Vagina (tissue), 2 donors: ENCODE results near the gene DPYSL3.

Source experiments
- POLR2A ChIP-seq, 2 donors: fragments of 450-650 bp; IDR thresholded peaks; one replicate each; pipeline ENCODE4 v1.6.1; 2017; ENCODE audit warnings: antibody characterized with exemption in 2 of 2, mild to moderate bottlenecking in 2 of 2, moderate library complexity in 2 of 2
- POLR2AphosphoS5 ChIP-seq, 2 donors: sonication (generic); formaldehyde crosslinking; IDR thresholded peaks; one replicate each; pipeline ENCODE4 v1.9.0; 2017; ENCODE audit warnings: antibody characterized with exemption in 2 of 2, mild to moderate bottlenecking in 2 of 2, low read depth in 1 of 2; ENCODE audit not compliant: insufficient read depth in 1 of 2
- TF ChIP-seq, protein P1 (sequence below), 3 experiments: fragments of 450-650 bp in 2 of 3; fragments of 200-600 bp in 1 of 3; sonication (generic) in 1 of 3; IDR thresholded peaks; one replicate each; pipeline ENCODE4 v1.5.1; 2017 to 2019; ENCODE audit warnings: antibody characterized with exemption in 3 of 3, mild to moderate bottlenecking in 2 of 3, moderate library complexity in 2 of 3

DNA sequence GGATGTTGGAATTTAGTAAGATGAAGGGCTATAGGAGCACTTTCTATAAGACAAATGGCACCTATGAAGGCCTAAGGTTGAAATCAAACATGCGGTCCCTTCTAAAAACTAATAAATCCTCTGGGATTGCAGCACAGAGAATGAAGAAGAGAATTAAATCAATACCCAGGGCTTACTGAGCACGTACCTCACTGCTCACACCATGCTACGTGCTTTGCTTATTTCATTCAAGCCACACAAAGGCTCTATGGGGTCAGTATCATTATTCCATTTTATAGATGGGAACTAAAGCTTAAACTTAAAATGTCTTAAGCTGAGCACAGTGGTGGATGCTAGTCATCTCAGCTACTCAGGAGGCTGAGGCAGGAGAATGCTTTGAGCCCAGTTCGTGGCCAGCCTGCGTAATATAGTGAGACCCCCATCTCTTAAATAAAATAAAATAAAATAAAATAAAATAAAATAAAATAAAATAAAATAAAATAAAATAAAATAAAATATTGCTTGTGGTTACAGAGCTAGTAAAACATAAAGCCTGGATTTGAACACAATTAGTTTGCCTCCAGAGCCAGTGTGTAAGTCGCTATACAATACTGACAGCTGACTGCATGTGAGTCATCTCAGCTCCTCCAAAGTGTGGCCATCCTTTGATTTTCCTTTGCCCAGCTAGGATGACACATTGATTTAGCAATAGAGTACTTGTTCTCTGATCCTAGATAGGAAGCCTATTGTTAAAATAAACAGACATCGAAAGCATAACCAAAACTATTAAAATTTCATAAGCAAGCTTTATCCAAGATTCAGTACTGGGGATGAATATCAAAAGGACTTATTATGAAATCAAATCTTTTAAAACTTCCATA is 20.9 kb upstream of the DPYSL3 start:
- TF ChIP-seq, protein P1, sequence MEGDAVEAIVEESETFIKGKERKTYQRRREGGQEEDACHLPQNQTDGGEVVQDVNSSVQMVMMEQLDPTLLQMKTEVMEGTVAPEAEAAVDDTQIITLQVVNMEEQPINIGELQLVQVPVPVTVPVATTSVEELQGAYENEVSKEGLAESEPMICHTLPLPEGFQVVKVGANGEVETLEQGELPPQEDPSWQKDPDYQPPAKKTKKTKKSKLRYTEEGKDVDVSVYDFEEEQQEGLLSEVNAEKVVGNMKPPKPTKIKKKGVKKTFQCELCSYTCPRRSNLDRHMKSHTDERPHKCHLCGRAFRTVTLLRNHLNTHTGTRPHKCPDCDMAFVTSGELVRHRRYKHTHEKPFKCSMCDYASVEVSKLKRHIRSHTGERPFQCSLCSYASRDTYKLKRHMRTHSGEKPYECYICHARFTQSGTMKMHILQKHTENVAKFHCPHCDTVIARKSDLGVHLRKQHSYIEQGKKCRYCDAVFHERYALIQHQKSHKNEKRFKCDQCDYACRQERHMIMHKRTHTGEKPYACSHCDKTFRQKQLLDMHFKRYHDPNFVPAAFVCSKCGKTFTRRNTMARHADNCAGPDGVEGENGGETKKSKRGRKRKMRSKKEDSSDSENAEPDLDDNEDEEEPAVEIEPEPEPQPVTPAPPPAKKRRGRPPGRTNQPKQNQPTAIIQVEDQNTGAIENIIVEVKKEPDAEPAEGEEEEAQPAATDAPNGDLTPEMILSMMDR (IDR thresholded peaks at IDR 0.05) = no peak
- TF ChIP-seq POLR2AphosphoS5 (IDR thresholded peaks at IDR 0.05; ENCODE audit: insufficient read depth in 1 of 2, low read depth in 1 of 2) (no peak), POLR2A (IDR thresholded peaks at IDR 0.05) (no peak)
